Kidney (tissue), 14 donors: ENCODE results near the gene ACTN1. TPM values are rescaled to one million over a fixed set of nuclear protein-coding genes. Genes with fewer than 3 reads are reported as not detected.
A peak's percentile ranks its signal among the peaks of the same experiment; 100 is the strongest.

Source experiments
- DNase-seq, 5 donors: peaks; one replicate each; pipeline ENCODE4 v3.0.0-alpha.2; 2013 to 2020
- FAIRE-seq: peaks from 2 replicates; lab custom pipeline; 2012; peaks lifted over from hg19 to GRCh38; lab: Jason Lieb, UNC
- H3K27ac ChIP-seq, 2 donors: one replicate each; pipeline ENCODE4 v1.7.0; 2013; ENCODE audit warnings: low read depth in 2 of 2, low read length in 2 of 2, inconsistent platforms in 1 of 2
- H3K27me3 ChIP-seq: one replicate; pipeline ENCODE4 v1.7.1; 2013; ENCODE audit warnings: low read length, inconsistent platforms; ENCODE audit not compliant: control insufficient read depth, insufficient read depth
- H3K36me3 ChIP-seq, 3 donors: one replicate each; pipeline versions ENCODE4 v1.7.0 to v1.7.1; 2013; ENCODE audit warnings: low read length in 3 of 3, control low read depth in 1 of 3, inconsistent platforms in 1 of 3; ENCODE audit not compliant: insufficient read depth in 3 of 3, control insufficient read depth in 2 of 3
- H3K4me1 ChIP-seq, 3 donors: one replicate each; pipeline versions ENCODE4 v1.7.0 to v1.7.1; 2013; ENCODE audit warnings: low read length in 3 of 3, inconsistent platforms in 1 of 3, low read depth in 1 of 3; ENCODE audit not compliant: control insufficient read depth in 2 of 3, insufficient read depth in 2 of 3
- H3K4me3 ChIP-seq, 3 donors: one replicate each; pipeline versions ENCODE4 v1.7.0 to v1.8.1; 2013; ENCODE audit warnings: low read length in 3 of 3, control low read depth in 1 of 3, inconsistent platforms in 1 of 3
- H3K9ac ChIP-seq, 3 donors: one replicate each; pipeline versions ENCODE4 v1.7.0 to v1.7.1; 2013; ENCODE audit warnings: low read length in 3 of 3, control low read depth in 1 of 3, inconsistent platforms in 1 of 3
- H3K9me3 ChIP-seq, 3 donors: one replicate each; pipeline versions ENCODE4 v1.7.0 to v1.7.1; 2013; ENCODE audit warnings: low read length in 3 of 3, control low read depth in 1 of 3, inconsistent platforms in 1 of 3; ENCODE audit not compliant: control insufficient read depth in 2 of 3, insufficient read depth in 1 of 3
- intact Hi-C: fragments of 100-400 bp; cut with DNase I; formaldehyde crosslinking; loops from one replicate; pipeline ENCODE4 v1.11.1; 2022
- polyA plus RNA-seq: library from polyadenylated mRNA; stranded (reverse); fragments of 350-450 nt; fragmentation: Illumina TruSeq; extraction: RNeasy Lipid Tissue Mini Kit (QIAGEN cat#74804); gene quantifications from one replicate; pipeline ENCODE4 v1.2.3, GENCODE V29; 2014; ENCODE audit warnings: low read depth, low replicate concordance; ENCODE audit not compliant: insufficient read depth
- total RNA-seq: library from RNA; stranded (reverse); fragmentation: NEBNext Ultra II Directional; extraction: Animal tissue kit (Norgen Biotek cat#: 25700); gene quantifications from one replicate; pipeline ENCODE4 v1.2.1, GENCODE V29; 2021
- TF ChIP-seq, protein P1 (sequence below): IDR thresholded peaks from 3 replicates; pipeline ENCODE4 v1.5.1; 2012; ENCODE audit warnings: mild to moderate bottlenecking, moderate library complexity, borderline replicate concordance; ENCODE audit not compliant: insufficient read depth; ENCODE audit errors: extremely low read depth
- donor health status: control.
- donor health status: control.
- donor health status: control.
- donor health status: control.
- donor health status: control.
- donor health status: DM: yes; HTN: yes; CAD: no.
- donor health status: Normal renal cell carcinoma (clear cell type).

The ACTN1 gene
- total and polyA plus RNA-seq, 2 donors from 2014 or later, result 20.1 to 184 TPM

DNA sequence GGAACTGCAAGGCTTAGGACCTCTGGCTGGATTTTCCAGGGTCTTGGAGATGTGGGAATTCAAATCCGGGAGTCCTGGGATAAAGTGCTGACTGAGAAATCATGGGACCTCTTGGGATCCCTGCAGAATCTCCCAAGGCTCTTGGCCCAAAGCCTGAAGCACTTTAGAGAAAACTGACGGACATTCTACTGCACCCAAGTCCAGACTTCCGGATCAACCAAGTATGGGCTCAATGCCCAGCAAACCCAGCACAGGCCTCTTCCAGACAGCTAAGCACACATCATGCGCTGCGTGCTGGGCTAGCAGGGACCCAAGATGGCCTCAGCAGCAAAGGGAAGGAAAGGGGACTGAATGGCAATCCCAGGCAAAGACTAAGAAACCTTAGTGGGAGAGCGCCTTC is 85.0 kb downstream of the ACTN1 start:
- peak in 1 of 5 donors; percentile 82 for DNase-seq
- H3K9me3 ChIP-seq, result no peaks in the 10 kb centered on the region
- no peaks in the 10 kb centered on the region for H3K27me3 ChIP-seq
- no peaks in the 10 kb centered on the region for H3K4me1 ChIP-seq
- no peak for FAIRE-seq
- no peak overlapping the region for H3K9ac ChIP-seq
- TF ChIP-seq, protein P1, sequence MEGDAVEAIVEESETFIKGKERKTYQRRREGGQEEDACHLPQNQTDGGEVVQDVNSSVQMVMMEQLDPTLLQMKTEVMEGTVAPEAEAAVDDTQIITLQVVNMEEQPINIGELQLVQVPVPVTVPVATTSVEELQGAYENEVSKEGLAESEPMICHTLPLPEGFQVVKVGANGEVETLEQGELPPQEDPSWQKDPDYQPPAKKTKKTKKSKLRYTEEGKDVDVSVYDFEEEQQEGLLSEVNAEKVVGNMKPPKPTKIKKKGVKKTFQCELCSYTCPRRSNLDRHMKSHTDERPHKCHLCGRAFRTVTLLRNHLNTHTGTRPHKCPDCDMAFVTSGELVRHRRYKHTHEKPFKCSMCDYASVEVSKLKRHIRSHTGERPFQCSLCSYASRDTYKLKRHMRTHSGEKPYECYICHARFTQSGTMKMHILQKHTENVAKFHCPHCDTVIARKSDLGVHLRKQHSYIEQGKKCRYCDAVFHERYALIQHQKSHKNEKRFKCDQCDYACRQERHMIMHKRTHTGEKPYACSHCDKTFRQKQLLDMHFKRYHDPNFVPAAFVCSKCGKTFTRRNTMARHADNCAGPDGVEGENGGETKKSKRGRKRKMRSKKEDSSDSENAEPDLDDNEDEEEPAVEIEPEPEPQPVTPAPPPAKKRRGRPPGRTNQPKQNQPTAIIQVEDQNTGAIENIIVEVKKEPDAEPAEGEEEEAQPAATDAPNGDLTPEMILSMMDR, result no peak
- H3K27ac ChIP-seq, result no peak overlapping the region
- intact Hi-C loops, result no loop called here
- H3K4me3 ChIP-seq, result no peak overlapping the region
- peaks cover 0 to 9% (median 2%) of the 10 kb centered on the region in 3 donors for H3K36me3 ChIP-seq

DNA sequence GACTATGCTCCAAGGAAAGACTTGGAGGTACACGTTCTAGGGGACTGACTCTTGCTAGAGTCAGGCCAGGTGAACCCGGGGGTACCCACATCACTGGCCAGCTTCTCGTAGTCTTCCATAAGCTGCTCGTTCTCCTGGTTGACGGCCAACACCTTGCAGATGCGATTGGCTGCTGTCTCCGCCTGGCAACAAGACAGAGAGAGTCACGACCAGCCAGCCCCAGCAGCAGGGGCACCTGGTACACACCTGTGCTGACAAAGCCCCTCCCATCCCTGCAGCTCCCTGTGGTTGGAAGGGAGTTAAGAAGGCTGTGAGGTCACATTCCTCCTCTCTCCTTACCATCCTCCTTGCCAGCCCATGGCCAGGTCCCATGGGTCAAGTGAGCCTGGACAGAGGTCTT is 85.5 kb downstream of the ACTN1 start:
- intact Hi-C loops, result no loop called here
- FAIRE-seq, result no peak
- Histone ChIP-seq H3K27me3 (no peaks in the 10 kb centered on the region), H3K36me3 (peaks cover 0 to 12% (median 2%) of the 10 kb centered on the region in 3 donors), H3K4me1 (no peaks in the 10 kb centered on the region), H3K27ac (no peak overlapping the region), H3K4me3 (no peak overlapping the region), H3K9me3 (no peaks in the 10 kb centered on the region), H3K9ac (no peak overlapping the region)
- TF ChIP-seq, protein P1, result no peak
- peak in 1 of 5 donors; percentile 29 for DNase-seq

DNA sequence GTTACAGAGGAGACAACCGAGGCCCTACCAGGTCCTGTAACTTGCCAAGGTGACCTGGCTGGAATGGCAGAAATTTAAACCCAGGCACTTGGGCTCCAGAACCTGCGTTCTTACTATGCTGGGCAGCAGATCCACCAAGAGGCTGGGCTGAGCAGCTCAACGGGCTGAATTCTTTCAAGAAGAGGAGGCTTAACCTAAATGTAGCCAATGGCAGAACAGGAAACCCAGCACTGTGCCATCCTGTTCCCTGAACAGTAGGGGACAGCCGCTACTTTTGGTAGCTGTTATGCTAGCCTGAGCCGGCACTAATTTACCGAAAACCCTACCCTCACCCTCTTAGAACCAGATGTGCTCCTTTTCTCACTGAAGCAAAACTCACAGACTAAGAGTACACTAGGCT is 86.1 kb downstream of the ACTN1 start:
- H3K4me1 ChIP-seq, result no peaks in the 10 kb centered on the region

More for the DNA sequence above, 86.1 kb downstream of the ACTN1 start:
- Histone ChIP-seq H3K27ac (no peak overlapping the region), H3K9ac (no peak overlapping the region), H3K9me3 (no peaks in the 10 kb centered on the region), H3K36me3 (peaks cover 0 to 16% (median 3%) of the 10 kb centered on the region in 3 donors), H3K4me3 (no peak overlapping the region), H3K27me3 (no peaks in the 10 kb centered on the region)
- intact Hi-C loops, result no loop called here
- TF ChIP-seq, protein P1, result no peak
- FAIRE-seq, result no peak
- peak in 1 of 5 donors; percentile 25 for DNase-seq
